Medulla oblongata (tissue), 1 donor: ENCODE results near the gene PDE5A.
"Not testable (repeated sequence)": the region's sequence is repeated elsewhere in the genome, so short reads cannot be mapped to it uniquely, and the experiment has no call there.

Source experiments
- DNase-seq: peaks from one replicate; pipeline ENCODE4 v3.0.0-alpha.2; 2015; ENCODE audit errors: extremely low spot score

Gene PDE5A

GRCh38 chr4:119628281-119629141, at the start of gene PDE5A:
TSS of gene PDE5A (minus strand) at chr4:119628804. CDS start at chr4:119628671, 133 bp downstream.
- peak; percentile 78 for DNase-seq

GRCh38 chr4:119676101-119676500, 47.5 kb upstream of the PDE5A start:
- no peak for DNase-seq

GRCh38 chr4:119675391-119675790, 46.8 kb upstream of the PDE5A start:
- no peak for DNase-seq

GRCh38 chr4:119672938-119673337, 44.3 kb upstream of the PDE5A start:
- DNase-seq, result no peak

GRCh38 chr4:119672086-119672485, 43.5 kb upstream of the PDE5A start:
- no peak for DNase-seq

GRCh38 chr4:119671205-119671604, 42.6 kb upstream of the PDE5A start:
- DNase-seq, result no peak

- no peak for DNase-seq
Measured at GRCh38 chr4:119667802-119668201, 39.2 kb upstream of the PDE5A start.

- DNase-seq, result no peak
Measured at GRCh38 chr4:119666653-119667091, 38.1 kb upstream of the PDE5A start.

GRCh38 chr4:119665752-119666151, 37.1 kb upstream of the PDE5A start:
- DNase-seq, result no peak

- no peak for DNase-seq
Measured at GRCh38 chr4:119664168-119664907, 35.7 kb upstream of the PDE5A start.

- no peak for DNase-seq
Measured at GRCh38 chr4:119663160-119663788, 34.7 kb upstream of the PDE5A start.

- DNase-seq, result not testable (repeated sequence)
Measured at GRCh38 chr4:119662612-119663011, 34.0 kb upstream of the PDE5A start.

- no peak for DNase-seq
Measured at GRCh38 chr4:119661231-119661630, 32.6 kb upstream of the PDE5A start.

GRCh38 chr4:119659576-119659975, 31.0 kb upstream of the PDE5A start:
- DNase-seq, result no peak

GRCh38 chr4:119657111-119657611, 28.6 kb upstream of the PDE5A start:
- no peak for DNase-seq

- peak; percentile 29 for DNase-seq
Measured at GRCh38 chr4:119656342-119656741, 27.7 kb upstream of the PDE5A start.

GRCh38 chr4:119655111-119655837, 26.7 kb upstream of the PDE5A start:
- no peak for DNase-seq

GRCh38 chr4:119653990-119654389, 25.4 kb upstream of the PDE5A start:
- no peak for DNase-seq

GRCh38 chr4:119652998-119653397, 24.4 kb upstream of the PDE5A start:
- DNase-seq, result no peak

- DNase-seq, result no peak
Measured at GRCh38 chr4:119648398-119648797, 19.8 kb upstream of the PDE5A start.

GRCh38 chr4:119647558-119647957, 19.0 kb upstream of the PDE5A start:
- DNase-seq, result no peak
